Right lobe of liver (tissue), 4 donors: Measurements from ENCODE around the gene ATP11C.

Source experiments
- CTCF ChIP-seq, 4 donors: fragments of 200-600 bp in 3 of 4; fragments of 450-650 bp in 1 of 4; IDR thresholded peaks; one replicate each; pipeline versions ENCODE4 v1.5.1 to v1.8.0; 2016 to 2022; ENCODE audit warnings: antibody characterized with exemption in 4 of 4, mild to moderate bottlenecking in 2 of 4
- POLR2A ChIP-seq: fragments of 450-650 bp; IDR thresholded peaks from one replicate; pipeline ENCODE4 v1.6.1; 2017; ENCODE audit warnings: antibody characterized with exemption, mild to moderate bottlenecking
- donor health status: DM: no; HTN: no; CAD: no.
- donor health status: DM: no; HTN: no; CAD: no.
- donor health status: DM: no; HTN: yes; CAD: no.

GRCh38 chrX:139972113-139972512 is 39.3 kb upstream of the ATP11C start:
- TF ChIP-seq CTCF (IDR thresholded peaks at IDR 0.05) (no peak), POLR2A (no peak)
